Natural killer cell (primary cell): ENCODE measurements around the gene GDPD4. TPM values are rescaled to one million over a fixed set of nuclear protein-coding genes. Genes with fewer than 3 reads are reported as not detected.

Experiments used
- ATAC-seq, 3 donors: fragments of 150-1000 bp in 2 of 3; fragments of 200-7000 bp in 1 of 3; cut with Tn5 transposase; 1 replicate in 1 of 3; 2 replicates in 2 of 3; pipeline ENCODE4 v1.10.0; 2021; ENCODE audit warnings: mild to moderate bottlenecking in 2 of 3, moderate library complexity in 2 of 3
- DNase-seq, 2 donors: peaks; one replicate each; pipeline versions ENCODE4 v3.0.0 to v3.0.0-alpha.2; 2013 to 2021; ENCODE audit warnings: mixed read lengths in 1 of 2
- H3K27ac ChIP-seq: one replicate; pipeline ENCODE4 v1.5.1; 2013; ENCODE audit warnings: mild to moderate bottlenecking, low read length
- H3K27me3 ChIP-seq: one replicate; pipeline ENCODE4 v1.6.1; 2013; ENCODE audit warnings: low read length; ENCODE audit not compliant: control insufficient read depth, insufficient read depth
- H3K36me3 ChIP-seq: one replicate; pipeline ENCODE4 v1.6.1; 2013; ENCODE audit warnings: low read length; ENCODE audit not compliant: control insufficient read depth, insufficient read depth
- H3K4me1 ChIP-seq: one replicate; pipeline ENCODE4 v1.6.1; 2013; ENCODE audit warnings: low read length; ENCODE audit not compliant: control insufficient read depth, insufficient read depth
- H3K4me3 ChIP-seq: one replicate; pipeline ENCODE4 v1.5.1; 2013; ENCODE audit warnings: low read length
- H3K9me3 ChIP-seq: one replicate; pipeline ENCODE4 v1.6.1; 2013; ENCODE audit warnings: low read length; ENCODE audit not compliant: control insufficient read depth, insufficient read depth
- H3K27ac Mint-ChIP-seq, 2 donors: one replicate each; pipeline ENCODE4 v1.8.0; 2022; ENCODE audit warnings: mild to moderate bottlenecking in 2 of 2, mixed read lengths in 2 of 2, moderate library complexity in 1 of 2
- H3K27me3 Mint-ChIP-seq, 2 donors: one replicate each; pipeline ENCODE4 v1.8.0; 2022; ENCODE audit warnings: low read depth in 2 of 2, mixed read lengths in 2 of 2
- H3K36me3 Mint-ChIP-seq: one replicate; pipeline ENCODE4 v1.8.0; 2022; ENCODE audit warnings: mixed read lengths
- H3K4me1 Mint-ChIP-seq, 2 donors: one replicate each; pipeline ENCODE4 v1.8.0; 2022; ENCODE audit warnings: mixed read lengths in 2 of 2
- H3K4me3 Mint-ChIP-seq: one replicate; pipeline ENCODE4 v1.8.0; 2022; ENCODE audit warnings: mild to moderate bottlenecking, moderate library complexity, mixed read lengths
- H3K9me3 Mint-ChIP-seq, 2 donors: one replicate each; pipeline ENCODE4 v1.8.0; 2022; ENCODE audit warnings: mixed read lengths in 2 of 2
- CTCF ChIP-seq: fragments of 200-600 bp; IDR thresholded peaks from one replicate; pipeline ENCODE4 v1.8.0; 2022; ENCODE audit warnings: antibody characterized with exemption
- WGBS: methylation state at CpG from one replicate; pipeline ENCODE4 v1.1.7; 2013; ENCODE audit warnings: missing lambda C conversion rate; ENCODE audit not compliant: insufficient coverage; 5-methylcytosine and 5-hydroxymethylcytosine counted together
- intact Hi-C: fragments of 100-400 bp; cut with micrococcal nuclease; formaldehyde crosslinking; loops from one replicate; pipeline ENCODE4 v1.14.2; 2022
- total RNA-seq, 4 donors: library from RNA; stranded (reverse); fragments of 120-200 nt in 1 of 4; gene quantifications; one replicate each; pipeline versions ENCODE4 v1.2.3 to v1.2.4, GENCODE V29; 2013 to 2022

GDPD4 gene
- total RNA-seq, result not detected
- total RNA-seq (2013), result not detected

GRCh38 chr11:77301510-77301909, at the start of gene GDPD4:
Gene GDPD4 (minus strand): TSS chr11:77301686. CDS start chr11:77285137, 16,549 bp downstream.
- no peak for ATAC-seq
- H3K27me3 ChIP-seq, result no peaks in the 10 kb centered on the region
- 94% methylated on average over 14 of the region's 15 CpGs for WGBS
- no peaks in the 10 kb centered on the region for H3K9me3 Mint-ChIP-seq
- H3K4me3 ChIP-seq, result no peak within 1 kb of the TSS
- no peak for TF ChIP-seq CTCF
- H3K4me3 Mint-ChIP-seq, result no peak within 1 kb of the TSS
- H3K27ac ChIP-seq, result no peak within 1 kb of the TSS
- peaks cover 0 to 2% of the 10 kb centered on the region in 2 donors for H3K27me3 Mint-ChIP-seq
- no peaks in the 10 kb centered on the region for H3K4me1 Mint-ChIP-seq
- no peaks in the 10 kb centered on the region for H3K36me3 Mint-ChIP-seq
- intact Hi-C loops, result no loop called here
- H3K9me3 ChIP-seq, result no peaks in the 10 kb centered on the region
- no peak within 1 kb of the TSS for H3K27ac Mint-ChIP-seq
- no peak for DNase-seq
- no peaks in the 10 kb centered on the region for H3K36me3 ChIP-seq
- H3K4me1 ChIP-seq, result no peaks in the 10 kb centered on the region

- no peak overlapping the region for H3K27ac Mint-ChIP-seq
- H3K27me3 Mint-ChIP-seq, result no peaks in the 10 kb centered on the region
- 60% methylated on average over 1 of the region's 2 CpGs for WGBS
- Histone ChIP-seq H3K27me3 (no peaks in the 10 kb centered on the region), H3K9me3 (no peaks in the 10 kb centered on the region), H3K27ac (no peak overlapping the region), H3K4me3 (no peak overlapping the region), H3K36me3 (peaks cover 6% of the 10 kb centered on the region), H3K4me1 (no peaks in the 10 kb centered on the region)
- DNase-seq (no peak), ATAC-seq (no peak)
- TF ChIP-seq CTCF, result no peak
- no peaks in the 10 kb centered on the region for H3K4me1 Mint-ChIP-seq
- no peaks in the 10 kb centered on the region for H3K36me3 Mint-ChIP-seq
- intact Hi-C loops, result no loop called here
- no peaks in the 10 kb centered on the region for H3K9me3 Mint-ChIP-seq
- H3K4me3 Mint-ChIP-seq, result no peak overlapping the region
These were observed 46.5 kb upstream of the GDPD4 start for GRCh38 chr11:77347948-77348347.

- no peak overlapping the region for H3K4me3 ChIP-seq
- peaks cover 6% of the 10 kb centered on the region for H3K36me3 Mint-ChIP-seq
- no peak for TF ChIP-seq CTCF
- H3K4me3 Mint-ChIP-seq, result no peak overlapping the region
- H3K4me1 Mint-ChIP-seq, result no peaks in the 10 kb centered on the region
- no peaks in the 10 kb centered on the region for H3K9me3 Mint-ChIP-seq
- H3K36me3 ChIP-seq, result peaks cover 9% of the 10 kb centered on the region
- 95% methylated on average over 2 of the region's 2 CpGs for WGBS
- ATAC-seq, result no peak
- DNase-seq, result no peak
- no peaks in the 10 kb centered on the region for H3K27me3 Mint-ChIP-seq
- intact Hi-C loops, result no loop called here
- H3K4me1 ChIP-seq, result no peaks in the 10 kb centered on the region
- H3K27ac ChIP-seq, result no peak overlapping the region
- H3K9me3 ChIP-seq, result no peaks in the 10 kb centered on the region
- H3K27me3 ChIP-seq, result no peaks in the 10 kb centered on the region
- no peak overlapping the region for H3K27ac Mint-ChIP-seq
These were observed 45.6 kb upstream of the GDPD4 start for GRCh38 chr11:77346906-77347603.

GRCh38 chr11:77345621-77346020, 44.1 kb upstream of the GDPD4 start:
- H3K27me3 Mint-ChIP-seq, result no peaks in the 10 kb centered on the region
- Histone ChIP-seq H3K9me3 (no peaks in the 10 kb centered on the region), H3K4me3 (no peak overlapping the region), H3K27me3 (no peaks in the 10 kb centered on the region), H3K36me3 (peaks cover 11% of the 10 kb centered on the region), H3K27ac (no peak overlapping the region), H3K4me1 (no peaks in the 10 kb centered on the region)
- H3K36me3 Mint-ChIP-seq, result peaks cover 12% of the 10 kb centered on the region
- ATAC-seq, result no peak
- 91% methylated on average over 3 of the region's 3 CpGs for WGBS
- H3K4me1 Mint-ChIP-seq, result no peaks in the 10 kb centered on the region
- no peak overlapping the region for H3K27ac Mint-ChIP-seq
- no peaks in the 10 kb centered on the region for H3K9me3 Mint-ChIP-seq
- H3K4me3 Mint-ChIP-seq, result no peak overlapping the region
- intact Hi-C loops, result no loop called here
- no peak for TF ChIP-seq CTCF
- no peak for DNase-seq
